ENCODE measurements around the gene DDX1. TPM values are rescaled to one million over a fixed set of nuclear protein-coding genes. Genes with fewer than 3 reads are reported as not detected.

The DDX1 gene
- total and polyA plus RNA-seq, 9 of the 15 experiments (the other 6 are each of a cell fraction or from before 2014, with no cell fraction given) = 116 to 277 (median 232) TPM

GRCh38 chr2:15571729-15572128 lies 19.9 kb upstream of the DDX1 start (continued):
- TF ChIP-seq HEY1 (CRISPR knock-in tag; IDR thresholded peaks at IDR 0.05; ENCODE audit: borderline replicate concordance) (no peak), MITF (IDR thresholded peaks at IDR 0.05) (no peak), RAD51 (IDR thresholded peaks at IDR 0.05; ENCODE audit: borderline replicate concordance, low read depth) (no peak), ZNF449 (CRISPR knock-in tag; IDR thresholded peaks at IDR 0.05) (no peak), RBM22 (IDR thresholded peaks at IDR 0.05; ENCODE audit: low read depth, low read length, poor library complexity, severe bottlenecking) (no peak), ZNF143 (CRISPR knock-in tag; IDR thresholded peaks at IDR 0.05) (no peak), SIX5 (IDR thresholded peaks at IDR 0.05; ENCODE audit: borderline replicate concordance in 1 of 2, insufficient read depth in 1 of 2, low read depth in 1 of 2, low read length in 2 of 2) (no peak), KLF16 (IDR thresholded peaks at IDR 0.05) (no peak), CBX8 (IDR thresholded peaks at IDR 0.05; ENCODE audit: borderline replicate concordance, extremely low read depth, low read depth, low read length, poor library complexity, severe bottlenecking) (no peak), NUFIP1 (IDR thresholded peaks at IDR 0.05; ENCODE audit: partially characterized antibody) (no peak), KLF1 (tag; IDR thresholded peaks at IDR 0.05) (no peak), ZBTB11 (CRISPR knock-in tag; IDR thresholded peaks at IDR 0.05) (peak in 1 of 3 experiments; percentile 49; a peak in 2 of 6 replicates), L3MBTL2 (IDR thresholded peaks at IDR 0.05) (peak; percentile 39; the same call in 1 of the 2 replicates), ZNF76 (CRISPR knock-in tag; IDR thresholded peaks at IDR 0.05; ENCODE audit: borderline replicate concordance) (no peak), ZNF146 (CRISPR knock-in tag; IDR thresholded peaks at IDR 0.05; ENCODE audit: unreplicated experiment) (no peak), ZNF830 (CRISPR knock-in tag; IDR thresholded peaks at IDR 0.05) (no peak), ZNF232 (CRISPR knock-in tag; IDR thresholded peaks at IDR 0.05) (no peak), CREB3 (tag; conservative IDR thresholded peaks at IDR 0.05; ENCODE audit: low read depth) (0 out of 2 replicates have a peak, but pooled peaks have one; percentile 53), POLR2AphosphoS2 (IDR thresholded peaks at IDR 0.05; ENCODE audit: low read length) (no peak), JUN (IDR thresholded peaks at IDR 0.05; ENCODE audit: borderline replicate concordance, low read depth, low read length) (no peak), JUN (CRISPR knock-in tag; IDR thresholded peaks at IDR 0.05; ENCODE audit: borderline replicate concordance) (no peak), ZKSCAN3 (CRISPR knock-in tag; IDR thresholded peaks at IDR 0.05) (no peak)

Measured in K562 (cell line).